Neutrophil (primary cell): Measurements from ENCODE around the gene DDO.
A peak's percentile ranks its signal among the peaks of the same experiment; 100 is the strongest.
"Not testable (repeated sequence)": the region's sequence is repeated elsewhere in the genome, so short reads cannot be mapped to it uniquely, and the experiment has no call there.

Experiments
- H3K27ac ChIP-seq: fragments of 200-600 bp; sonication (generic); 2 replicates; pipeline ENCODE4 v1.5.1; 2016; ENCODE audit warnings: mild to moderate bottlenecking, moderate library complexity
- H3K27me3 ChIP-seq: fragments of 200-600 bp; sonication (generic); 2 replicates; pipeline ENCODE4 v1.6.0; 2016; ENCODE audit warnings: mild to moderate bottlenecking
- H3K36me3 ChIP-seq: fragments of 200-600 bp; sonication (generic); 2 replicates; pipeline ENCODE4 v1.5.1; 2017
- H3K4me1 ChIP-seq, 2 experiments: fragments of 200-600 bp in 1 of 2; sonication (generic) in 1 of 2; 1 replicate in 1 of 2; 2 replicates in 1 of 2; pipeline versions ENCODE4 v1.5.1 to v1.6.1; 2013 to 2016; ENCODE audit warnings: low read depth in 1 of 2, low read length in 1 of 2, mild to moderate bottlenecking in 1 of 2, moderate library complexity in 1 of 2; ENCODE audit not compliant: control insufficient read depth in 1 of 2, insufficient read depth in 1 of 2
- H3K4me3 ChIP-seq, 2 experiments: fragments of 200-600 bp in 1 of 2; sonication (generic) in 1 of 2; 1 replicate in 1 of 2; 2 replicates in 1 of 2; pipeline ENCODE4 v1.5.1; 2013 to 2016; ENCODE audit warnings: low read depth in 1 of 2, low read length in 1 of 2, mild to moderate bottlenecking in 1 of 2, moderate library complexity in 1 of 2
- H3K9me3 ChIP-seq: fragments of 200-600 bp; sonication (generic); 2 replicates; pipeline ENCODE4 v1.5.1; 2016
- TF ChIP-seq, protein P1 (sequence below): fragments of 200-600 bp; sonication (generic); IDR thresholded peaks from 2 replicates; pipeline ENCODE4 v1.5.1; 2016; ENCODE audit warnings: antibody characterized with exemption

DDO gene, protein sequence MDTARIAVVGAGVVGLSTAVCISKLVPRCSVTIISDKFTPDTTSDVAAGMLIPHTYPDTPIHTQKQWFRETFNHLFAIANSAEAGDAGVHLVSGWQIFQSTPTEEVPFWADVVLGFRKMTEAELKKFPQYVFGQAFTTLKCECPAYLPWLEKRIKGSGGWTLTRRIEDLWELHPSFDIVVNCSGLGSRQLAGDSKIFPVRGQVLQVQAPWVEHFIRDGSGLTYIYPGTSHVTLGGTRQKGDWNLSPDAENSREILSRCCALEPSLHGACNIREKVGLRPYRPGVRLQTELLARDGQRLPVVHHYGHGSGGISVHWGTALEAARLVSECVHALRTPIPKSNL

DNA sequence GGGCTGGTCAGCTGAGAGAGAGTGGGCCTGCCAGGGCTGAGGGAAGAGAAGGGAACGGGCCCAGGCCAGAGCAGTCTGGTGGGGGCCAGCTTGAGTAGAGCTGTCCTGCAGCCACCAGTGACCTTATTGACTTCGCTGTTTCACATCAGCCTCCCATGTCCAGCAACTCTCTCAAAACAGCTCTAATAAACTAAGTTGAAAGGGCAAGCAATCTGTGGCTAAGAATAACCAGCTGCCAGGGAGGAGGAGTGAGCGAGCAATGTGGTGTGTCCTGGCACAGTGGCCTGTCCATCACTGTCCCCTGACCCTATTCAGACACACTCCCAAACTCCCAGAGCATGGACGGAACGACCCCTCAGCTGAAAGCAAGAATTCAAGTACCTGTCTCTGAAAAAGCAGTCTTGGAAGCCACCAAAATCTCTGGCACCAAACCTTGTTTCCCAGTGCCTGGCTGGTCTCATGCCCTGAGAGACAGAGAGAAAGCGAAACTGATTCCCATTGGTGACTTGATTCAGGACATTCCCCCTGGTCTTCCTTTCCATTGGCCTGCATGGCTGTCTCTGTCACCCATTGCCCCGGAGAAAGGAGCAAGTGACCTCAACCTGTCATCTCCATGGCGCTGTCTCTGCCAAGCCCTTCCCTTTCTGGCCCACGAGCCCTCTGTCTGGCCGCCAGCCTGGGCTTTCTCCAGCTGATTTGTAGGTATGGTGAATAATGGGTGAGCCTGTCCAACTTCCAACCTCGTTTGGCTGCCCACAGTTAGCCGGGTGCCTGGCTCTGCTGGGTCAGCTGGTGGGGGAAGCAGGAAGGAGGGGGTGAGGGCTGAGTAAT, at the start of gene DDO:
Gene DDO (minus strand): TSS at position 490 of the 831 bp plus-strand sequence. CDS start 2,113 bp downstream, outside the sequence.
- H3K36me3 ChIP-seq, result no peaks in the 10 kb centered on the region
- peak within 1 kb of the TSS; percentile 23 for H3K27ac ChIP-seq
- H3K4me3 ChIP-seq, result peak within 1 kb of the TSS in 1 of 2 experiments; percentile 44
- TF ChIP-seq, protein P1, sequence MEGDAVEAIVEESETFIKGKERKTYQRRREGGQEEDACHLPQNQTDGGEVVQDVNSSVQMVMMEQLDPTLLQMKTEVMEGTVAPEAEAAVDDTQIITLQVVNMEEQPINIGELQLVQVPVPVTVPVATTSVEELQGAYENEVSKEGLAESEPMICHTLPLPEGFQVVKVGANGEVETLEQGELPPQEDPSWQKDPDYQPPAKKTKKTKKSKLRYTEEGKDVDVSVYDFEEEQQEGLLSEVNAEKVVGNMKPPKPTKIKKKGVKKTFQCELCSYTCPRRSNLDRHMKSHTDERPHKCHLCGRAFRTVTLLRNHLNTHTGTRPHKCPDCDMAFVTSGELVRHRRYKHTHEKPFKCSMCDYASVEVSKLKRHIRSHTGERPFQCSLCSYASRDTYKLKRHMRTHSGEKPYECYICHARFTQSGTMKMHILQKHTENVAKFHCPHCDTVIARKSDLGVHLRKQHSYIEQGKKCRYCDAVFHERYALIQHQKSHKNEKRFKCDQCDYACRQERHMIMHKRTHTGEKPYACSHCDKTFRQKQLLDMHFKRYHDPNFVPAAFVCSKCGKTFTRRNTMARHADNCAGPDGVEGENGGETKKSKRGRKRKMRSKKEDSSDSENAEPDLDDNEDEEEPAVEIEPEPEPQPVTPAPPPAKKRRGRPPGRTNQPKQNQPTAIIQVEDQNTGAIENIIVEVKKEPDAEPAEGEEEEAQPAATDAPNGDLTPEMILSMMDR, result no peak
- H3K9me3 ChIP-seq, result no peaks in the 10 kb centered on the region
- no peaks in the 10 kb centered on the region for H3K27me3 ChIP-seq
- H3K4me1 ChIP-seq, result peaks cover 0 to 19% of the 10 kb centered on the region in 2 experiments

DNA sequence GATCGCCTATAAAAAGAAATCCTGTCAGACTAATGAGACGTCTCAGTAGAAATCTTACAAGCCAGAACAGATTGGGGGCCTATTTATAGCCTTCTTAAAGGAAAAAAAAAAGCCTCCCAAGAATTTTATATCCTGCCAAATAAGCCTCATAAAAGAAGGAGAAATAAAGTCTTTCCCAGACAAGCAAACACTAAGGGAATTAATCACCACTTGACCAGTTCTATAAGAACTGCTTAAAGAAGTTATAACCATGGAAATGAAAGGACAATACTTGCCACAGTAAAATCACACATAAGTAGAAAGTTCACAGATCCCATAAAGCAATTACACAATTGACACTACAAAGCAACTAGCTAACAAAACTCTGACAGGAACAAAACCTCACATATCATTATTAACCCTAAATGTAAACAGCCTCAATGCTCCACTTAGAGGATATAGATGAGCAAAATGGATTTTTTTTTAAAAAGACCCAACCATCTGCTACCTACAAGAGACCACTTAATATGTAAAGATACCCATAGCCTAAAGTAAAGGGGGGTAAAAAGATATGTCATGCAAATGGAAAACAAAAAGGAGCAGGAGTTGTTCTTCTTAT, 47.6 kb upstream of the DDO start:
- TF ChIP-seq, protein P1, result no peak
- Histone ChIP-seq H3K4me3 (no peak overlapping the region), H3K27me3 (no peaks in the 10 kb centered on the region), H3K4me1 (no peaks in the 10 kb centered on the region), H3K36me3 (no peaks in the 10 kb centered on the region), H3K9me3 (no peaks in the 10 kb centered on the region), H3K27ac (no peak overlapping the region)

DNA sequence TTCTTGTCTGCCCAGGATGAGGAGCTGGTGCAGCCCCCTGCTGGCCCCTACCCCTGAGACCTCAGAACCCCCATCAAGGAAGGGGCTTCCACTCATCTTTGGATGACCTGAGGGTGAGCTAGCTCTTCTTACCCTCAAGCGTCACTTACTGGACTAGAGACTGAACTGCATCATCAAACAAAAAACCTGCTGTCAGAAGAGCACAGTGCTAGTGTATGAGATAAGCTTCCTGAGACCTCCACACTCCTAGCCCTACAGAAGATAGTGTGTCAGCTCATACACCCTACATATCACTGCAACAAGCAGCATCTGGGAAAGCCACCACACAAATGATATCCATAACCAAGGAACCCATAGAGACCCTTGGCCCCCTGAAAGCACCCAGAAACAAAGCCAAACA, 46.0 kb upstream of the DDO start:
- no peaks in the 10 kb centered on the region for H3K9me3 ChIP-seq

DNA sequence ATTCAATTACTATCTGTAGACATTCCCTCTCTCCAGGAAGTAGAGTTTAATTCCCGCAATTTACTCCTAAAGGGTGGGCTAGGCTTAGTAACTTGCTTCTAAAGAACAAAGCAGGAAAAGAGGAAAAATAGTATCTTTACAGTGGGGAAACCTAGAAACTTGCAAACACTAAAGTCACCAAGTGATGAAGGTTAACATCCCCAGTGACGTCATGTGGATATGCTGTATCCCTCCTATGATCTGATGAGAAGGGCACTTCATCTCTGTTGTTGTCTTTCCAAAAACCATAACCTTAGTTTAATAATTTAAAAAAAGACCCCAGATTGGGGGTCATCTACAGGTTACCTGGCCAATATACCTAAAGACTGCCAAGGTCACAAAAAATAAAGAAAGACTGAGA, 43.8 kb upstream of the DDO start:
- Histone ChIP-seq H3K9me3 (no peaks in the 10 kb centered on the region), H3K27ac (no peak overlapping the region), H3K4me3 (no peak overlapping the region), H3K27me3 (no peaks in the 10 kb centered on the region), H3K4me1 (no peaks in the 10 kb centered on the region), H3K36me3 (peaks cover 12% of the 10 kb centered on the region)
- TF ChIP-seq, protein P1, result no peak

More for the DNA sequence above, 46.0 kb upstream of the DDO start:
- no peak overlapping the region for H3K4me3 ChIP-seq
- no peaks in the 10 kb centered on the region for H3K4me1 ChIP-seq
- H3K27ac ChIP-seq, result no peak overlapping the region
- H3K36me3 ChIP-seq, result peaks cover 3% of the 10 kb centered on the region
- TF ChIP-seq, protein P1, result no peak
- no peaks in the 10 kb centered on the region for H3K27me3 ChIP-seq

DNA sequence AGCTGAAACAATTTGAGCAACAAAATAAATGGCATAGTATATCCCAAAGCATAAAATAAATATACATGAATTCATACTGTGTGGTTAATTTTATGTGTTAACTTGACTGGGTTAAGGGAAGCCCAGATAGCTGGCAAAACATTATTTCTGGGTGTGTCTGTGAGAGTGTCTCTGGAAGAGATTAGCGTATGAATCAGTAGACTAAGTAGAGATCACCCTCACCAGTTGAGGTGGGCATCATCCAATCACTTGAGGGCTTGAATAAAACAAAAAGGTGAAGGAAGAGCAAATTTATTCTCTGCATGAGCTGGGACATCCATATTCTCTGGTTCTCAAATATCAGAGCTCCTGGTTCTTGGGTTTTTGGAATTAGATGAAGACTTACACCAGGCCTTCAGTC, 43.1 kb upstream of the DDO start:
- Histone ChIP-seq H3K36me3 (peaks cover 12% of the 10 kb centered on the region), H3K27me3 (no peaks in the 10 kb centered on the region), H3K27ac (no peak overlapping the region), H3K4me3 (no peak overlapping the region), H3K9me3 (no peaks in the 10 kb centered on the region), H3K4me1 (no peaks in the 10 kb centered on the region)
- TF ChIP-seq, protein P1, result no peak

DNA sequence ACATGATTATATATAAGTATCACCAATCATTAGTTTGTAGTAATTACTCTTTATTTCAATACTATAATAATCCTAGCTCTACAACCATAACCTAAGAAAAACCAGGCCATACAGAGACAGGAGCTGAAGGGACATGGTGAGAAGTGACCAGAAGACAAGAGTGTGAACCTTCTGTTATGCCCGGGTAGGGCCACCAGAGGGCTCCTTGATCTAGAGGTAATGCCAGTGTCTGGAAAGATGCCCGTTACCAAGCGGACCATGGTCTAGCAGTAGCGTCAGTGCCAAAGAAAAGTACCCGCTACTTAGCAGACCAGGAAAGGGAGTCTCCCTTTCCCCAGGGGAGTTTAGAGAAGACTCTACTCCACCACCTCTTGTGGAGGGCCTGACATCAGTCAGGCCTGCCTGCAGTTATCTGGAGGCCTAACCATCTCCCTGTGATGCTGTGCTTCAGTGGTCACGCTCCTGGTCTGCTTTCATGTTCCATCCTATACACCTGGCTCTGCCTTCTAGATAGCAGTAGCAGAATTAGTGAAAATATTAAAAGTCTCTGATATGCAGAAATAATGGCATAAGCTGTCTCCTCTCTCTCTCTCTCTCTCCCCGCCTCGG, 42.3 kb upstream of the DDO start:
- not testable (repeated sequence) for H3K27me3 ChIP-seq, H3K4me3 ChIP-seq, H3K27ac ChIP-seq, H3K9me3 ChIP-seq, H3K4me1 ChIP-seq
- H3K36me3 ChIP-seq, result peaks cover 12% of the 10 kb centered on the region
